Measurements from ENCODE around the gene LRRC7. TPM values are rescaled to one million over a fixed set of nuclear protein-coding genes. Genes with fewer than 3 reads are reported as not detected.

Gene LRRC7
- total and polyA plus RNA-seq, 2 of the 8 experiments (the other 6 are each of a cell fraction or from before 2014, with no cell fraction given), result 0.03 to 0.17 TPM

DNA sequence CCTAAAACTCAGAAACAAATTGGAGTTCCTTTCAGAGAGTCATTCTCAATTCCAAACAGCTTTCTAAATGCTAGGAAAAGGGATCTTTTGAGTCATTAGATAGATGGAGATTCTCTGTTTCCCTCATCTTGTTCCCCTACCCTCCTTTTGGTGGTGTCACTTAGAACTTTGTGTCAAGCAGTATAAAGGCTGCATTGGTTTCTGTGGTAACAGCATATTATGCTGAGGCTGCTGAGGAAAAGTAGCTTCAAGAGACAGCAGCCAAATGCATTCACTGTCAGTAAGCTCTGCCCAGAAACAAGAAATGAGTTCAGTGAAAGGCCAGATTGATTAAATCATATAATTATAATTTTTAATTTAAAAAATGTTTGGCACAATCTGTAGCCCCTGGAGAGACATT lies 493.5 kb downstream of the LRRC7 start:
- no peak for DNase-seq (ENCODE audit: low read depth in 1 of 2, low spot score in 2 of 2)

More for the DNA sequence above, 493.5 kb downstream of the LRRC7 start:
- no peak overlapping the region for H2BK20ac ChIP-seq (ENCODE audit: low read length)
- H3K4me3 ChIP-seq (ENCODE audit: extremely low read depth in 1 of 4, insufficient read depth in 2 of 4, low read depth in 3 of 4, low read length in 4 of 4), result no peak overlapping the region
- no peak overlapping the region for H3K4me2 ChIP-seq (ENCODE audit: insufficient read depth in 1 of 2, low read depth in 2 of 2, low read length in 2 of 2)
- no peak overlapping the region for H3K56ac ChIP-seq (replicated peaks; ENCODE audit: insufficient read length, low read depth, low read length)
- H2BK12ac ChIP-seq (ENCODE audit: low read depth, low read length), result no peak overlapping the region
- no peak overlapping the region for H3K4ac ChIP-seq (replicated peaks; ENCODE audit: insufficient read length, low read depth, low read length)
- no peaks in the 10 kb centered on the region for H4K20me1 ChIP-seq (replicated peaks in 1 of 2; ENCODE audit: control insufficient read depth in 1 of 2, insufficient read depth in 2 of 2, low read length in 2 of 2)
- H3K79me2 ChIP-seq (ENCODE audit: control insufficient read depth in 1 of 2, insufficient read depth in 2 of 2, low read length in 2 of 2), result no peaks in the 10 kb centered on the region
- no peak overlapping the region for H2AK5ac ChIP-seq (ENCODE audit: low read depth, low read length)
- no peak overlapping the region for H3K18ac ChIP-seq (ENCODE audit: extremely low read depth, low read length)
- no peak overlapping the region for H3K9ac ChIP-seq (replicated peaks in 1 of 4; ENCODE audit: extremely low read depth in 1 of 4, low read depth in 3 of 4, low read length in 3 of 4)
- no peak overlapping the region for H2BK5ac ChIP-seq (ENCODE audit: low read depth, low read length)
- no peaks in the 10 kb centered on the region for H3K4me1 ChIP-seq (replicated peaks in 1 of 4; ENCODE audit: control insufficient read depth in 3 of 4, insufficient read depth in 4 of 4, low read length in 3 of 4)
- no peak overlapping the region for H2BK120ac ChIP-seq (replicated peaks; ENCODE audit: low read depth, low read length)
- no peak overlapping the region for H3K27ac ChIP-seq (ENCODE audit: low read depth, low read length)
- POLR2A ChIA-PET (ENCODE audit: partially characterized antibody), result no interaction called here
- H2BK15ac ChIP-seq (ENCODE audit: low read length), result no peak overlapping the region
- no peak overlapping the region for H4K91ac ChIP-seq (replicated peaks; ENCODE audit: insufficient read length, low read length)
- H3K9me3 ChIP-seq (ENCODE audit: insufficient read depth in 2 of 2, low read depth in 1 of 2, low read length in 1 of 2), result no peaks in the 10 kb centered on the region
- no peaks in the 10 kb centered on the region for H3K79me1 ChIP-seq (ENCODE audit: low read depth, low read length)
- no peak overlapping the region for H3K14ac ChIP-seq (ENCODE audit: insufficient read length)
- H4K5ac ChIP-seq (ENCODE audit: insufficient read length, low read depth, low read length), result no peak overlapping the region
- no peaks in the 10 kb centered on the region for H3K36me3 ChIP-seq (ENCODE audit: control insufficient read depth in 2 of 4, insufficient read depth in 4 of 4, low read length in 3 of 4)
- H4K8ac ChIP-seq (ENCODE audit: extremely low read depth, insufficient read depth, low read length), result no peak overlapping the region
- CTCF ChIA-PET (ENCODE audit: partially characterized antibody), result no interaction called here
- no peak overlapping the region for H3K23ac ChIP-seq (ENCODE audit: insufficient read length)
- no peak overlapping the region for H2AFZ ChIP-seq (ENCODE audit: low read length)
- H3K23me2 ChIP-seq (ENCODE audit: low read depth, low read length), result no peaks in the 10 kb centered on the region
- H3K27me3 ChIP-seq (replicated peaks in 1 of 4; ENCODE audit: control insufficient read depth in 3 of 4, extremely low read depth in 1 of 4, insufficient read depth in 3 of 4, low read length in 3 of 4), result no peaks in the 10 kb centered on the region
- FAIRE-seq, result no peak
- TF ChIP-seq SP1 (IDR thresholded peaks at IDR 0.05; ENCODE audit: low read depth, low read length), result no peak
- no peak for TF ChIP-seq RBBP5 (IDR thresholded peaks at IDR 0.05; ENCODE audit: borderline replicate concordance, low read depth, low read length)
- TF ChIP-seq MAFK (IDR thresholded peaks at IDR 0.05; ENCODE audit: low read depth, low read length), result no peak
- TF ChIP-seq RXRA (IDR thresholded peaks at IDR 0.05; ENCODE audit: insufficient read depth, low read depth, low read length), result no peak
- TF ChIP-seq CHD2 (IDR thresholded peaks at IDR 0.05; ENCODE audit: low read length), result no peak
- no peak for TF ChIP-seq CREB1 (IDR thresholded peaks at IDR 0.05)
- no peak for TF ChIP-seq PHF8 (conservative IDR thresholded peaks at IDR 0.05; ENCODE audit: low read depth, low read length)
